OCI-LY7 (cell line): Measurements from ENCODE around the gene CHAC2.
"Not testable (repeated sequence)": the region's sequence is repeated elsewhere in the genome, so short reads cannot be mapped to it uniquely, and the experiment has no call there.

Source experiments
- EZH2phosphoT487 ChIP-seq: fragments of 200-600 bp; sonication (generic); IDR thresholded peaks from 2 replicates; pipeline ENCODE4 v1.6.1; 2018; ENCODE audit warnings: low read depth, borderline replicate concordance, mild to moderate bottlenecking, mixed run types, antibody characterized with exemption, low read length, moderate library complexity, mixed read lengths
- TF ChIP-seq, protein P1 (sequence below): fragments of 200-600 bp; sonication (generic); conservative IDR thresholded peaks from 2 replicates; pipeline ENCODE4 v1.5.1; 2014; ENCODE audit warnings: mild to moderate bottlenecking, antibody characterized with exemption, low read length, moderate library complexity, mixed read lengths

DNA sequence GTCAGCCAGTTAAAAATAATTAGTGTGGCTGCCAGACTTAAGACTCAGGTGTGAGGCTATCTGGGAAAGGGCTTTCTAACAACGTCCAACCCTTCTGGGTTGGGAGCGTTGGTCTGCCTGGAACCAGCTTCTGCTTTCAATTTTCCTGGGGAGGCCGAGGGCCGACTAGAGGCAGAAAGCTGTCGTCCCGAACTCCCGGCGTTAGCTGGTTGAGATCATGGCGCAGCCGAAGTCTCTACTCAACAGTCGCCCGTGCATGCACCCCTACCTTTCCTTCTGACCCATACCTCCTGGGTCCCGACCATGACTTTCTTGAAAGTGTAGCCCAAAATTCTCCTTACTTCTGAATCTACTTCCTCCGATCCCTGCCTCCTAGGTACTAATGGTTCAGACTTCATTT lies 10.4 kb upstream of the CHAC2 start:
- TF ChIP-seq, protein P1, sequence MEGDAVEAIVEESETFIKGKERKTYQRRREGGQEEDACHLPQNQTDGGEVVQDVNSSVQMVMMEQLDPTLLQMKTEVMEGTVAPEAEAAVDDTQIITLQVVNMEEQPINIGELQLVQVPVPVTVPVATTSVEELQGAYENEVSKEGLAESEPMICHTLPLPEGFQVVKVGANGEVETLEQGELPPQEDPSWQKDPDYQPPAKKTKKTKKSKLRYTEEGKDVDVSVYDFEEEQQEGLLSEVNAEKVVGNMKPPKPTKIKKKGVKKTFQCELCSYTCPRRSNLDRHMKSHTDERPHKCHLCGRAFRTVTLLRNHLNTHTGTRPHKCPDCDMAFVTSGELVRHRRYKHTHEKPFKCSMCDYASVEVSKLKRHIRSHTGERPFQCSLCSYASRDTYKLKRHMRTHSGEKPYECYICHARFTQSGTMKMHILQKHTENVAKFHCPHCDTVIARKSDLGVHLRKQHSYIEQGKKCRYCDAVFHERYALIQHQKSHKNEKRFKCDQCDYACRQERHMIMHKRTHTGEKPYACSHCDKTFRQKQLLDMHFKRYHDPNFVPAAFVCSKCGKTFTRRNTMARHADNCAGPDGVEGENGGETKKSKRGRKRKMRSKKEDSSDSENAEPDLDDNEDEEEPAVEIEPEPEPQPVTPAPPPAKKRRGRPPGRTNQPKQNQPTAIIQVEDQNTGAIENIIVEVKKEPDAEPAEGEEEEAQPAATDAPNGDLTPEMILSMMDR, result not testable (repeated sequence)
- not testable (repeated sequence) for TF ChIP-seq EZH2phosphoT487
